Activated T-cell treated with anti-CD3 and anti-CD28 coated beads for 24 hours (primary cell): ENCODE results near the gene ZNF784.

Experiments used
- DNase-seq: peaks from one replicate; pipeline ENCODE4 v3.0.0-alpha.2; 2020; ENCODE audit warnings: low read depth

ZNF784 gene

DNA sequence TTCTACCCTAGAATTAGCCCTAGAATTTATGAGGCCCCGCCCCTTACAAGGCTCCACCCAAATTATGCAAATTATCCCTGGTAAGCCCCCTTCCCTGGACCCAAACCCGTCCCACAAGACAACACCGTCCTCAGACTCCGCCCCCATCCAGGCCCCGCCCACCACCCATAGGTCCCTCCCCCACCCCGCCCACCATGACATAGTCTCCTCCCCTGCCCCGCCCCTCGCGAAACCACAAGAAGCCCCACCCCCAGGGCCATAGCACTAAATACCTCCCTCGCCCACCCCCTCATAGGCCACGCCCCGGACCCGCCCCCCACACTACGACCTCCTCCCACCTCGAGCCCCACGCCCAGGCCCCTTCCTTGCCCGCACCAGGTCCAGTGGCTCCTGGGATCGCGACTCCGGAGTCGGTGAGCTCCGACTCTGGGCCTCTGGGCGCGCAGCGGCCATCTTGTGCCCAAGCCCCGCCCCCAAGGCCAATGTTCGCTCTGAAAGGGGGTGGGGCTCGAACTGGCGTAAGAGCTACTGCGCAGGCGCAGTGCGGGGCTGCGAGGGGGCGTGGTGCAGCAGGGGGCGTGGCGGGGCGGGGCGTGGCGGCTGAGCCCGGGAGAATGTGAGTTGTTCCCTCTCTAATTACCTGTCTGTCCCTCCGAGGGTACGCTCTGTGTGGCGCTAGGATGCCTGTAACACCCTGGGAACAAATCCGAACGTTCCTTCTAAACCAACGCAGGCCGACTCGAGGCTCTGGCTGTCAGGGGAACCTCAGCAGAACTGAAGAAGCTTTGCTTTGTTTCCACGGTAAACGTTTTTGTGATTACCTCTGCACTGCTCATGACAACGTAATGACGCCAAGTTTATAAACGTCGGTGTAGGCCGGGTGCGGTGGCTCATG, at the start of gene ZNF784:
Gene ZNF784, minus strand, starts transcription at position 458 of the 895 bp plus-strand sequence. Its CDS starts 5 bp downstream, at position 453.
- peak; percentile 90 for DNase-seq

GRCh38 chr19:55673889-55674288, 49.5 kb upstream of the ZNF784 start:
- no peak for DNase-seq

GRCh38 chr19:55673465-55673864, 49.1 kb upstream of the ZNF784 start:
- DNase-seq = no peak

GRCh38 chr19:55672418-55672817, 48.1 kb upstream of the ZNF784 start:
- no peak for DNase-seq

- DNase-seq = no peak
Observed at GRCh38 chr19:55671054-55671378, 46.6 kb upstream of the ZNF784 start.

DNA sequence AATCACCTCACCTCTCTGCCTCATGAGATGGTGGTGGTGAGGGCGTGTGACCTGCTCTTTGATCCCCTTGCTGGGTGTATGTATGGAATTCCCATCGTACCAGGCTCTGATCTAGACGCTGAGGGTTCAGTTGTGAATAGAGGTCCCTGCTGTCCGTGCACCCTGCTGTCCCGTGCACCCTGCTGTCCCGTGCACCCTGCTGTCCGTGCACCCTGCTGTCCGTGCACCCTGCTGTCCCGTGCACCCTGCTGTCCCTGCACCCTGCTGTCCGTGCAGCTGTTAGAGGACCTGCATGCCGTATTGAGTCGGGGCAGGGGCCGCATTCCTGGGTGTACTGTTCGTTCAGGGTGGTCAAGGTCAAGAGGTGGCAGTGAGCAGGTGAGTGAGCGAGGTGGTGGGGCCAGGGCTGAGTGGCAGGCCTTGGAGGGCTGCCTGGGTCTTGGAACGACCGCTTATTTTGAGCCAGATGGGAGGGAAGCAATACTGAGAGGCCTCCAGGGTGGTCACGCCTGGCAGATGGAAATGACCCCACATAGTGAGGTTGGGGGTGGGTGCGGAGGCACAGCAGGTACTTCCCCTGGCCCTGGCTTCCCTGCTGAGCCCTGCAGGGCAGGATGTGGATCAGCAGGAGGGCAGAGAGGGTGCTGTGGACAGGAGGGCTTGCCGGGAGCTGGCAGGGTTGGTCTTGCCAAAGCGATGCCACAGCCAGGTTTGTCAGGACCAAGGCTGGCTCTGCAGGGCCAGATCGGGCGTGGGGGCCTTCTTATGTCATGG, 46.1 kb upstream of the ZNF784 start:
- DNase-seq = no peak

GRCh38 chr19:55669418-55670279, 45.3 kb upstream of the ZNF784 start:
- DNase-seq = no peak

DNA sequence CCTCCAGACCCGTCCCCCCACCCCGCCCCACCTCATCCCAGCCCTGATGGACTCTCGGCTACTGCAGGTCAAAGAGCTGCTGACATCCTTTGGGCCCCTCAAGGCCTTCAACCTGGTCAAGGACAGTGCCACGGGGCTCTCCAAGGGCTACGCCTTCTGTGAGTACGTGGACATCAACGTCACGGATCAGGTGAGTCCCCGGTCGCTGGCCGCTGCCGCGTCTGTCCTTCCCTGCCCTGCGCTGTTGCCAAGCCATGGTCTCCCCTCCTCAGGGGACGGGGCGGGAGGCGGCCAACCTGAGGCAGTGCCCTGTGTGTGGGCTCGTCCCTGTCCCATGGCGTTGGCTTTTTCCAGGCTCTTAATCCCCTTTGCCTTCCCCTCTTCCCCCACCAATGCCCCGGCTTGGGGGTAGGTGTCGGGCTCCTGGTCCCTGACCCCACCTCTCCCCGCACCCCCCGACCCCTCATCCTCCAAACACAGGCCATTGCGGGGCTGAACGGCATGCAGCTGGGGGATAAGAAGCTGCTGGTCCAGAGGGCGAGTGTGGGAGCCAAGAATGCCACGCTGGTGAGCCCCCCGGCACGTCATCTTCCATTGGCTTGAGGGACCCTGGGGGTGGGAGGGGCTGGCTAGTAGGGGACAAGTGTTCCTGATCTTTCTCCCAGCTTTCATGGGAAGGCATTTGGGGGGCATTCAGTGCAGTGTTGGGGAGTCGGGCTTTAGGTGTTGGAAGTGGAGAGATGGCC, 44.4 kb upstream of the ZNF784 start:
- no peak for DNase-seq

GRCh38 chr19:55667958-55668357, 43.6 kb upstream of the ZNF784 start:
- no peak for DNase-seq

- DNase-seq = no peak
Observed at GRCh38 chr19:55667511-55667910, 43.1 kb upstream of the ZNF784 start.

DNA sequence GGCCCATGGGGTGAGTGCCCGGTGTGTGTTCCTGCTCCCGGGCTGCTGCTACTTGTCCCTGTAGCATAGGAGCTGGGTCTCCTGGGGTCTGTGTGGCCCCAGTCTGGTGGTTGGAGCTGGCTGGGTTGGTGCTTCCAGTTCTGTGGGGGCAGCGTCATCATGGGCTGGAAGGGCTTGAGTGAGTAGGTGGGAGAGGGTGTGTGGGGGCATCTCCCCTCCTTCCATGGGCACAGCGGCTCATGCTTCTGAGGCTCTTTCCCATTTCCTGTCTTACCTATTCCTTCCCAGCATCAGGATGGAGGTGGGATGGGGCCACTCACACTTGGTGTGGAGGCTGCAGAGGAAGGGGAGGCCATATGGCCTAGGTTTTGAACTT, 42.6 kb upstream of the ZNF784 start:
- DNase-seq = no peak

- DNase-seq = no peak
Observed at GRCh38 chr19:55666343-55667005, 42.1 kb upstream of the ZNF784 start.

DNA sequence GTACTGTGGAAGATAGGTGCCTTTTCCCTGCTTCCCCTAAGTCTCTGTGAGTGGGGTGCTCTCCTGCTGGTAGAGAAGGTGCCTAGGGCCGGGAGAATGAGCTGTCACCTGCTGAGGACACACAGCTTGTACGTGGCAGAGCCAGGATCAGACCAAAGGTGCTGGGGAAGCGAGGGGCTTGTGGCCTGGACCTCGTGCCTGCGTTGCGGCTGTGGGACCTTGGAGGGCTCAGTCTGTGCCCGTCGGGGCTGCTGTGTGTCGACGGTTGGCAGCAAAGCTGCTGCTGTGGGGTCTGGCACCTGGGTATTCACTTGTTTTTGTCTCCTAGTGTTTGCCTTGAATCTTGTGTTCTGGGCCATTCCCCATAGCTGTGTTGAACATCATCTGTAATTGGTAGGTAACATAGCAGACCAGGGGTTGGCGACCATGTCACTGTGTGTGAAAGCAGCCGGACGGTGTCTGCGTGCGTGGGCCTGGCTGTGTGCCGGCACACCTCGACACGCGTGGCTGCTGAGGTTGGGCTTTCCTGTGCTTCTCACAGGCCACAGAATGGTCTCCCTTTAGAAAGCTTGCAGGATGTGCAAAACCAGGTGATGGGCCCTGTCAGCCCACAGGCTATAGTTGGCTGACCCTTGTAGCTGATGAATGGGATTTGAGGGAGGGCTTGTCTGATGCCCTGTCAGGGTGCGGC, 39.6 kb upstream of the ZNF784 start:
- no peak for DNase-seq

DNA sequence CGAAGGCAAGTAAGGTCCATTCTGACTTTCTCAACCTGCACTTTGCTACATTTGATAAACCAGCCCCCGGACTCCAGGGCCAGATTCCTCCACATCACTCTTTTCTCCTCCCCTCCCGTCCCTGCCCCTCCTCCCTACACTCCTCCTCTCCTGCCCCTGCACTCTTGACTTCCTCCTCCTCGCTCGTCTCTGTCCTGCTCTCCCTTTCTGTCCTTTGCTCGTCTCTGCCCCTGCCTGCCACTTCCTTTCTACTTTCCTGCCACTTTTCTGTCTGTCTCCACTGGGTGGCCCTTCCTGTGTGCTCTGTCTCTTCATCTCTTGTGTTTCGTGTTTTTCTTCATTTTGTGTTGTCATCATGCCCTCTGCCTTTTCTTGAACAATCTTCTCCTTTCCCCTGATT, 37.5 kb upstream of the ZNF784 start:
- no peak for DNase-seq

DNA sequence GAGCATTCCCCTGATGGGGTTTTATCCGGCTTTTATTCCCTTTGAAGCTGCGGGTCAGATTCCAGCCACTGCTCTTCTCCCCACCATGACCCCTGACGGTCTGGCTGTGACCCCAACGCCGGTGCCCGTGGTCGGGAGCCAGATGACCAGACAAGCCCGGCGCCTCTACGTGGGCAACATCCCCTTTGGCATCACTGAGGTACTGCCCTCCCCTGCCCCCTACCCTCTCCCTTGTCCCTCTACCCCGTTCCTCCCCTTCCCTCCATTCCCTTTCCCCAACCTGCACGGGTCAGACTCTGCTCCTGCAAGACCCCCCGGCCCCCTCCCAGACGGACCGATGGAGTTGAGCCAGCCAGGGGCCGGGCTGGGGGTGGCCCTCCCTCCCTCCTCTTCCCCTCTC, 36.6 kb upstream of the ZNF784 start:
- DNase-seq = no peak

DNA sequence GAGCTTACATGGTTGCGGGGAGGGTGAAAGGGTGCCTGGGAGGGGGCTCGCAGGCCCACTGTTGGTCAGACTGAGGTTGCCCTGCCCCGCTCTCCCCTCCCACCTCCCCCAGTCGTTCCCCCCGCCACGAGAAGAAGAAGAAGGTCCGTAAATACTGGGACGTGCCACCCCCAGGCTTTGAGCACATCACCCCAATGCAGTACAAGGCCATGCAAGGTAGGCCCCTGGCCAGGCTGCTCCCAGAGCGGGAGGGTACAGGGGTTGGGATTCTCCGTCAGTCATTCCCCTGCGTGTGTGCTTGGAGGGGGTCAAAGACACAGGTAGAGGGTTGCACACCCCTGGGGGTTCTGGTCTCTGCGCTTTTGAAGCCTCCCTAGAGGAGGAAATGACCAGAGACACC, 36.0 kb upstream of the ZNF784 start:
- DNase-seq = no peak

GRCh38 chr19:55659822-55660221, 35.5 kb upstream of the ZNF784 start:
- no peak for DNase-seq

GRCh38 chr19:55658846-55659459, 34.6 kb upstream of the ZNF784 start:
- DNase-seq = no peak

GRCh38 chr19:55656988-55657747, 32.8 kb upstream of the ZNF784 start:
- no peak for DNase-seq
